ENCODE measurements around the gene GNG13. TPM values are rescaled to one million over a fixed set of nuclear protein-coding genes. Genes with fewer than 3 reads are reported as not detected.

The GNG13 gene
- total RNA-seq, 1 experiment from 2014 or later, result not detected

GRCh38 chr16:825341-826061, 25.0 kb upstream of the GNG13 start:
- Histone ChIP-seq H3K27me3 (replicated peaks; ENCODE audit: control insufficient read depth, insufficient read depth, low read length) (no peaks in the 10 kb centered on the region), H3K4me1 (no peaks in the 10 kb centered on the region), H3K36me3 (ENCODE audit: control insufficient read depth, insufficient read depth, low read length) (no peaks in the 10 kb centered on the region), H3K4me3 (ENCODE audit: low read depth, low read length) (no peak overlapping the region), H3K9me3 (no peaks in the 10 kb centered on the region)
- CTCF ChIA-PET, result no interaction called here
- no peak for TF ChIP-seq CTCF (IDR thresholded peaks at IDR 0.05; ENCODE audit: insufficient read depth in 1 of 2, low read depth in 1 of 2, low read length in 1 of 2, severe bottlenecking in 1 of 2, unreplicated experiment in 1 of 2)
- intact Hi-C loops (cut with micrococcal nuclease; ENCODE audit: unreplicated experiment), result no loop called here
- POLR2A ChIA-PET, result no interaction called here
- H3K4me1 Mint-ChIP-seq (ENCODE audit: low read depth, unreplicated experiment), result no peaks in the 10 kb centered on the region
- no peaks in the 10 kb centered on the region for H3K36me3 Mint-ChIP-seq (ENCODE audit: insufficient read depth, unreplicated experiment)
- no peak overlapping the region for H3K4me3 Mint-ChIP-seq (ENCODE audit: unreplicated experiment)
- no peak overlapping the region for H3K27ac Mint-ChIP-seq (ENCODE audit: unreplicated experiment)
- no peak for DNase-seq
- no TSS peak for BruUV-seq (replicated peaks)
- no peaks in the 10 kb centered on the region for H3K9me3 Mint-ChIP-seq (ENCODE audit: unreplicated experiment)
- no peaks in the 10 kb centered on the region for H3K27me3 Mint-ChIP-seq (ENCODE audit: insufficient read depth, unreplicated experiment)

GRCh38 chr16:824601-825000, 24.1 kb upstream of the GNG13 start:
- no peaks in the 10 kb centered on the region for H3K27me3 ChIP-seq (replicated peaks; ENCODE audit: control insufficient read depth, insufficient read depth, low read length)
- POLR2A ChIA-PET, result no interaction called here
- BruUV-seq (replicated peaks), result no TSS peak
- Mint-ChIP-seq H3K27ac (ENCODE audit: unreplicated experiment) (no peak overlapping the region), H3K27me3 (ENCODE audit: insufficient read depth, unreplicated experiment) (no peaks in the 10 kb centered on the region), H3K36me3 (ENCODE audit: insufficient read depth, unreplicated experiment) (no peaks in the 10 kb centered on the region), H3K4me3 (ENCODE audit: unreplicated experiment) (no peak overlapping the region), H3K4me1 (ENCODE audit: low read depth, unreplicated experiment) (no peaks in the 10 kb centered on the region), H3K9me3 (ENCODE audit: unreplicated experiment) (no peaks in the 10 kb centered on the region)
- H3K9me3 ChIP-seq, result no peaks in the 10 kb centered on the region
- no peaks in the 10 kb centered on the region for H3K4me1 ChIP-seq
- no peaks in the 10 kb centered on the region for H3K36me3 ChIP-seq (ENCODE audit: control insufficient read depth, insufficient read depth, low read length)
- no peak for TF ChIP-seq CTCF (IDR thresholded peaks at IDR 0.05; ENCODE audit: insufficient read depth in 1 of 2, low read depth in 1 of 2, low read length in 1 of 2, severe bottlenecking in 1 of 2, unreplicated experiment in 1 of 2)
- no peak overlapping the region for H3K4me3 ChIP-seq (ENCODE audit: low read depth, low read length)
- no peak for DNase-seq
- intact Hi-C loops (cut with micrococcal nuclease; ENCODE audit: unreplicated experiment), result no loop called here
- CTCF ChIA-PET, result no interaction called here

GRCh38 chr16:824194-824593, 23.7 kb upstream of the GNG13 start:
- no peak for DNase-seq
- Histone ChIP-seq H3K9me3 (no peaks in the 10 kb centered on the region), H3K4me3 (ENCODE audit: low read depth, low read length) (no peak overlapping the region), H3K27me3 (replicated peaks; ENCODE audit: control insufficient read depth, insufficient read depth, low read length) (no peaks in the 10 kb centered on the region), H3K4me1 (no peaks in the 10 kb centered on the region), H3K36me3 (ENCODE audit: control insufficient read depth, insufficient read depth, low read length) (no peaks in the 10 kb centered on the region)
- Mint-ChIP-seq H3K4me1 (ENCODE audit: low read depth, unreplicated experiment) (no peaks in the 10 kb centered on the region), H3K9me3 (ENCODE audit: unreplicated experiment) (no peaks in the 10 kb centered on the region), H3K27ac (ENCODE audit: unreplicated experiment) (no peak overlapping the region), H3K4me3 (ENCODE audit: unreplicated experiment) (no peak overlapping the region), H3K36me3 (ENCODE audit: insufficient read depth, unreplicated experiment) (no peaks in the 10 kb centered on the region), H3K27me3 (ENCODE audit: insufficient read depth, unreplicated experiment) (no peaks in the 10 kb centered on the region)
- CTCF ChIA-PET, result no interaction called here
- TF ChIP-seq CTCF (IDR thresholded peaks at IDR 0.05; ENCODE audit: insufficient read depth in 1 of 2, low read depth in 1 of 2, low read length in 1 of 2, severe bottlenecking in 1 of 2, unreplicated experiment in 1 of 2), result no peak
- intact Hi-C loops (cut with micrococcal nuclease; ENCODE audit: unreplicated experiment), result no loop called here
- no TSS peak for BruUV-seq (replicated peaks)
- POLR2A ChIA-PET, result no interaction called here

All from Caco-2 (cell line).